GM19193 (cell line): ENCODE results near the gene CWC15.

ENCODE experiments used
- POLR2A ChIP-seq: IDR thresholded peaks from 4 replicates; pipeline ENCODE4 v1.6.1; 2011; ENCODE audit not compliant: insufficient read depth, insufficient read length; ENCODE audit errors: extremely low read depth

Gene CWC15

DNA sequence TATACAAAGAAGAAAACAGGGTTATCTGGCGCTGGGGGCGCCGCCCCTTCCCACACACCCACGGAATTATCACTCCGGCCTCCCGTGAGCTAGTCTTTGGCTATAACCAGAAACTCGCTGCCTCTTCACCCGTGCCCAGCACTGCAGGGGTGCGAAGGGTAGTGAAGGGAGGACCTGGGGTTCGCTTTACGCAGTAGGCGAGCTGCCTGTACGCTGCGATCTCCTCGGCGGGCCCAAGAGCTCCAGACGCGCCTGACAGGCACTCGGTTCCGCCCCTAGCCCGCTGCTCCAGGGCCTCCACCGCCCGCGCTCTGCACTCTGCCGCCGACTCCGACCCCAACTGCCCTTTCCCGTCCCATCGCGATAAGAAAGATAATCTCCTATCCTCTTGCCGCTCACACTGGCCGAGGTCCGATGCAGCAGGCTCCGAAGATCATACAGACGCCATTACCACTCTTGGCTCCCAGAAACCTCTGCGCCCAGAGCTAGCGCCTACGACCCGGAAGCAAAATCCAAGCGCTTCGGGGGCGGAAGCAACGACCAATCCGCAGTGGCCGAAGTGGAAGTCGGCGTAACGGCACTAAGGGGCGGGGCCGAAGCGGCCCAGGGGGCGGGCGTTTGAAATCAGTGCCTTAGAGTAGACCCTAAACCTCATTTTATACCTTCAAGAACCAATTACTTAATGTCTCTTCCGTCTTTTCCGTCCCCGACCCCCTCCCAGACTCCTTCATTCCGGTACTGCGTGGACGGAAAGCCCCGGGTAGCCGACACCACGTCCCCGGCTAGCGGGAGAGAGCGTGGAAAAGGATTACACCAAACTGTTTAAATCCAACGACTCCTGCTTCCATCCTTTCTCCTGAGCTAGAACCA lies at the start of gene CWC15, which contains the start of gene KDM4D:
Gene CWC15 (minus strand): TSS at position 458 of the 870 bp plus-strand sequence. CDS start 1,371 bp downstream, outside the sequence.
Gene KDM4D (plus strand): TSS at position 611 of the 870 bp plus-strand sequence. CDS start 23,664 bp downstream, outside the sequence.
- peak; percentile 83 for TF ChIP-seq POLR2A

DNA sequence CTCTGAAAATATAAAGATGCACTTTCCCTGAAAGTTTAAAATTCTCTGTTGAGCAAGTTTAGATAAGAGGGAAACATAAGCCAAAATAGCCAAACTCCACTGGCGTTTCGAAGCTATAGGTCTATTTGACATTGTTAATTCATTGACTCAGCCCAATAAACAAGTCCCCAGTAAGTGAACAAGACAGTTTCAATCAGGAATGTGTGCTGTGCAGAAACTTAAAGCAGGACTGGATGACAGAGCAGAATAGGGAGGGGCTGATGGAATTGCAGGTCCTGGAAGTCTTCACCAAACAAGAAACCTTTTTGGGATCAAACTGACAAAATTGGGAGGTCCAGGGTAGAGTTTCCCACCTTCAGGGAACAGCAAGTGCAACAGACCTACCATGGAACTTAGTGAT lies 42.8 kb upstream of the CWC15 start:
- no peak for TF ChIP-seq POLR2A

DNA sequence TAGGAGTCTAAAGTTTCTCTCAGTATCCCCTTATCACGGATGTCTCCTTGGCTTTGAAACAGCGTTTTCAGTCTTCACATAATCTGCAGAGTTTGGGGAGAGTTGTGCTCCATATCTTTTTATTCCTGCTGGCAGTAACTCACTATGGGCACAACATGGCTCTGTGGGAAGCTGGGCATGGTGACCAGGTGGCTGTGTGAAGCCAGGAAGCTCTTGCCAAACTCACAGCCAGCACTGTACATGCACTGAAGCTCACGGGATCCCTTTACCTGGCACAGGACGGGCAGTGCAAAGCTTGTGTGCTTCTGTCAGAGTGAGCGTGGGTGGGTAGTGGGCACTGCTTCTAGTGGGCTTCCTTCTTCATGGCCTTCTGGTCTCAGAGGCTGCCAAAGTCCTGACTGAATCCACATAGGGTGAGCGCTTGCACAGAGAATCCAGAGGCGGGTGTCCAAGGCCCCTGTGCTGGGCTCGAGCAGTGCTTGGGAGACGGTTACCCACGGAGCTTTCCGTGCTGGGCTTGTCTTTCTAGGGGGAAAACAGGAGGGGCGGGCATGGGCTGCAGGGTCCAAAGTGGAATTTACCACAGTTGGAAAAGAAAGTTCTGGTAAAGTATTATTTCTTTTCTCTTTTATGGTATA lies 40.9 kb upstream of the CWC15 start:
- TF ChIP-seq POLR2A, result no peak

DNA sequence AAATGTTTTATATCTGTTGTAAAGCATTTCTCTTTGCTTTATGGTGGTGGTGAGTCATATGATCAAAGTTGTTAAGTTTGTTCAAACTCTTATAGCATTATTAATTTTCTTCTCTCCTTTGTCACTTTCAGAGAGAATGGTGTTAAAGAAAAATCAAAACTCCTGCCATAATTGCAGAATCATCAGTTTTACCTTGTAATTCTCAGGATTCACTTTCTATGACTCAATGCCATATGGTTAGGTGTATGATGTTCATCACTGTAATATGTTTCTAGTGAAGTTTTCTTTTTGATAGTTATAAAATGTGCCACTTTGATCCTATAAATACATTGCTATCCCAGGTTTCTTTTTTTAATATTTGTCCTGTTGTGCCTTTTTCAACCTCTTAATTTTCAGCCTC lies 38.0 kb upstream of the CWC15 start:
- TF ChIP-seq POLR2A, result no peak

DNA sequence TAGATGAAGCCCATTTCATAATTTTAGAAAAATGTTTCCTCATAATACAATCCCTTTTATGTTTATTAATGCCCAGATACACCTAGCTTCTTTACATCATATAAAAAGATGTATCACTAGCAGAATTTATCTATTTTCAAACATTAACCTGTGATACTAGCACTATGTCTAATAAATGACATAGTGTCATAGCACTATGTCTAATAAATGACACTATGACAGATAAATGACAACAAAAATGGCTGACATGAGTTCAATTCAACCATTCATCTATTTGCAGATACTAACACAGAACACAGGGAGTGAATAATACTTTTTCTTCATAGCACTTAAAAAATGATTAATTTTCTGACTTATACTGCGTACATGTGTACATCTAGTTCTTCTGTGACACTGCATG lies 32.3 kb upstream of the CWC15 start:
- no peak for TF ChIP-seq POLR2A

DNA sequence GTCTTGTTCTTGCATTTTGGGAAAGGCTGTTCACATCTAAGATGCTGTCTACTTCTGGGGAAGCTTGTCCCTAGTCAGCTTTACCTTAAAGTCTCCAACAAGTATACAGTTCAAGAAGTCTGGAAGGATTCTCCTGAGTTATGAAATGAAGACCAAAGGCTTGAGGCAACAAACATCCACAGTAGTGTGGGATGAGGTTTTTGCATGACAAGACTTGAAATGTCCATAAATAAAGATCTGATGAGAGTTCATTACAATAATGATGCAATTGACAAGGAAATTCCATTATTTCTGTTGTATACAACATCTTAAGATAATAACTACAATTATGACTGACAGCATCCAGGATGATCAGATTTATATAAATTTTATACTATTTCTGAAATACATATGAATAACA lies 30.4 kb upstream of the CWC15 start:
- no peak for TF ChIP-seq POLR2A

DNA sequence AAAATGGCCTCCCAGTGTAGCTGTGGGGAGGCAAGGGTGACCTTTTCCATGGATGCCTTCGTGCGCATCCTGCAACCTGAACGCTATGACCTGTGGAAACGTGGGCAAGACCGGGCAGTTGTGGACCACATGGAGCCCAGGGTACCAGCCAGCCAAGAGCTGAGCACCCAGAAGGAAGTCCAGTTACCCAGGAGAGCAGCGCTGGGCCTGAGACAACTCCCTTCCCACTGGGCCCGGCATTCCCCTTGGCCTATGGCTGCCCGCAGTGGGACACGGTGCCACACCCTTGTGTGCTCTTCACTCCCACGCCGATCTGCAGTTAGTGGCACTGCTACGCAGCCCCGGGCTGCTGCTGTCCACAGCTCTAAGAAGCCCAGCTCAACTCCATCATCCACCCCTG lies 24.9 kb upstream of the CWC15 start:
- TF ChIP-seq POLR2A, result no peak

DNA sequence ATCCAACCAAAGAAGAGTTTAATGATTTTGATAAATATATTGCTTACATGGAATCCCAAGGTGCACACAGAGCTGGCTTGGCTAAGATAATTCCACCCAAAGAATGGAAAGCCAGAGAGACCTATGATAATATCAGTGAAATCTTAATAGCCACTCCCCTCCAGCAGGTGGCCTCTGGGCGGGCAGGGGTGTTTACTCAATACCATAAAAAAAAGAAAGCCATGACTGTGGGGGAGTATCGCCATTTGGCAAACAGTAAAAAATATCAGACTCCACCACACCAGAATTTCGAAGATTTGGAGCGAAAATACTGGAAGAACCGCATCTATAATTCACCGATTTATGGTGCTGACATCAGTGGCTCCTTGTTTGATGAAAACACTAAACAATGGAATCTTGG lies 24.1 kb upstream of the CWC15 start:
- TF ChIP-seq POLR2A, result no peak

DNA sequence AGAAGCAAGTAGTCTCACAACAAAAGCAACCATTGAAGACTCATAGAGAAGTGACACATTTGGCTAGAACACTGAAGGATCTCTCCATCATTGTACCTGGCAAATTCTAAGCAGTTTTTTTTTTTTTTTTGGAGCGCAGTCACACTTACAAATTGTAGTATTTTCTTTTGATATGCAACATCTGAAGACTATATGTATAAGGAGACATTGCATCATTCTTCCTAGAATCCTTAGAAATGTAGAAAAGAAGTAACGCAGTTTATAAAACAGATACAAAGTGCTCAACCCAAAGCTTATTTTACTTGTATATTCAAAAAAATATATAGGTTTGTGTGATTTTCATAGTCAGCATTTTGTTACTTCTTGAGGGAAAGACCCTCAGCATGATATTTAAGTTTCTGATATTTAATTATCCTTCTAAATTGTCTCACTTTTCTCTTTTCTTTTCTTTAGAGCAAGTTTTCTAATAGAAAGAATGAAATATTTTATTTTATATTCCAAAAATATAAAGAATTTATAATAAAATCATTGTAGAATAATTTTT lies 20.1 kb upstream of the CWC15 start:
- TF ChIP-seq POLR2A, result no peak

DNA sequence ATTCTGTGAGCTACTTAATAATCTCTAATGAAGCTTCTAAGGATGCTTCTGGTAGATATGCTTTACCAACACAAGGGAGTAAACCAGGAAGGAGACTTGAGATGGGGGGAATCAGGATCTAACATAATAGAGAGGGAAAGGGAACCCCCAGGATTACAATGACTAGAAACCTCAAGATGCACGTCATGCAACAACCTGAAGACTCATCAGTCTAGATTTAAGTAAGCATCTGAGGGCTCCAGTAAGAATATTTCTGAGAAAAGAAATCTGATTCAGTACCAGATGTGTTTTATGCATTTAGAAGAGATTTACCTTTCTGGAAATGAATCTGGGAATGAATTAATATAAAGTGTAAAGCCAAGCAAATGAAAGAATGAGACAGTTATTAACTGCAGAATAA lies 15.4 kb upstream of the CWC15 start:
- no peak for TF ChIP-seq POLR2A

DNA sequence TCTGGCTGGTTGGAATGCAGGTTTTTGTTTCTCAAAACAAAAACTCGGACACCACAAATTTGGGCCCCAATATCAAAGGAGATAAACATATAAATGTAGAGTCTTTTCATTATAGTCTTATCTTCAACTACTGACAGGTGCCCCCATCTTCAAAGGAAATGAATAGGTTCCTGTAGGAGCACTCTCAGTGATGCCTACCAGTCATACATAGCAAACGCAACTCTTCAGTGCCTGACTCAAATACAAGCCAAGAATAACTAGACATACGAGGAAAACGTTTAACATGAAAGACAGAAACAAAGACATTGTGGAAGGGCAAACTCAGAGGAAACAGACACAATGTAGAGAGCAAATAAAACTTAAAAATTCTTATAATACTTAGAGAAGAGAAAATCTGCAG lies 14.0 kb upstream of the CWC15 start:
- no peak for TF ChIP-seq POLR2A

DNA sequence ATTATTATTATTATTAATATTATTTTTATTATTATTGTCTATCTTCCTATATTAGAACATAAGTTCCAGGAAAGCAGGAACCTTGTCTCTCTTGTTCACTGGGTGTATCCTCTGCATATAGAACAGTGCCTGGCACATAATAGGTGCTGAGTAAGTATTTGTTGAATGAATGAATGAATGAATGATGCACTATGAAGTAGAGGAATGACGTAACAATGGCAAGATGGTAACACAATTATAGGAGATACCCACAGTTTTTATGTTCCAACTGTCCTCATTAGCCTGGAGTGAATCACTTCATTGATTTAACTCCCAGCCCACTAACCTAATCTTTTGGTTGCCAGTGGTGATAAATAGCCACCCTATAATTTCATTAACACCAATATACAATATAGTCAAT lies 2.2 kb upstream of the CWC15 start:
- no peak for TF ChIP-seq POLR2A

DNA sequence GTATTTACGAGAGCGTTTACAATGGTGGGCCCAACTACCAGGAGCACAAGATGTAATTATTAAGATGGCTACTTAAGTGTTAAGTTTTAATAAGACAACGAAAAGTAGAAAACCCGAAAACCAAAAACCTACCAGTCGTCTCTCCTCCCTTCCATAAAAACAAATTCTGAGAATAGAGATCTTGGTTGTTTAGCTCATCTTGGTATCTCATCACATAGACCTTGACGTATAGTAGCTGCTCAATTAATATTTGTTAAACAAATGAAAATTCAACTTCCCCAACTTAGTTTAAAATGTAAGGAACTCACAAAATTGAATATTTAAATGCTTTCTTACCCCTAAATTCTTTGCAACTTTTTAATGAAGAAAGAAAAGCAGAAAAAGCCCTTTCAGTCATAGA lies 822 bp upstream of the CWC15 start:
- TF ChIP-seq POLR2A, result no peak

DNA sequence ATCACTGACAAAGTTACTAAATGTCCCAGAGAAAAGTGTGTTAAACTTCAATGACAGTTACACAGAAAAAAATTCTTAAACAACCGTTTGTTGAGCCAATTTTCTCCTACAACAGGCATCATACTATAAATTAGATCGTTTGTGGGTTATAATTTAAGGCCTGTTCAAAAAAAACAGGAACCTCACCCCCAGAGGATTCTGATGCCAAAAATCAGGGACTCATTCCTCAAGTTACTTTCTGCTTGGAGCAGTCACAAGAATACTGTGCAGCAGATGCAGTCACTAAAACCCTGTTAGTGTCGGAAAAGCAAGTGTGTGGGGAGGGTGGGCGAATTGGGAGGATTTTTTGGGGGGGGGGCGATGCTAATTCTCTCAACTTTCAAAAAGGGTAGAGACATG lies 657 bp downstream of the CWC15 start:
- TF ChIP-seq POLR2A, result no peak

DNA sequence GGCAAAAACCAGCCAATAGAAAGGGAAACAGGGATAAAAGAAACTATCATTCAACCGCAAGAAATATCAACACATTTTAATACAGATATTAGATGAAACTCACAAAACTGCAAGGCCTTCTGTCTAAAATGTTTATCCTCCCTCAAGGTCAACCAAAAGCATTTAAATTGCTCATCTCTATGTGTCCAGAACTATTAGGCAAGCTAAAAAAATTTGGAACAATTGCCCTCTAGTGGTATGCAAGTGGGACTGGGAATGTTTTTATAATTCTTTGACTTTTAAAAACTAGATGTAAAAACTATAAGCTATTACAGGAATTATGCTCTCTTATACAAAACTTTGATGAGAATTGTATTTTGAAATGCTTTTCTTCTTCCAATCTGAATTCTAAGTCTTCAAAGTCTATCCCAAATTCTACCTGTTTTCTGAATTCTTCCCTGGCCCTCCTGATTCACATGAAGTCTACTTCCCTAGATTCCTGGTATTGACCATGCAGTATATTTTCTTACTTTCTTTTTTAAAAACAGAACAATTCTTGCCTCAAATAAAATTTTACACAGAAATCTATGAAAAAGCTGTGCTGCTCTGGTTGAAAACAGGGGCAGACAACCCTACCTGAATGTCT lies 4.9 kb downstream of the CWC15 start:
- TF ChIP-seq POLR2A, result no peak
